ENCODE data around the gene AKT2.

DNA sequence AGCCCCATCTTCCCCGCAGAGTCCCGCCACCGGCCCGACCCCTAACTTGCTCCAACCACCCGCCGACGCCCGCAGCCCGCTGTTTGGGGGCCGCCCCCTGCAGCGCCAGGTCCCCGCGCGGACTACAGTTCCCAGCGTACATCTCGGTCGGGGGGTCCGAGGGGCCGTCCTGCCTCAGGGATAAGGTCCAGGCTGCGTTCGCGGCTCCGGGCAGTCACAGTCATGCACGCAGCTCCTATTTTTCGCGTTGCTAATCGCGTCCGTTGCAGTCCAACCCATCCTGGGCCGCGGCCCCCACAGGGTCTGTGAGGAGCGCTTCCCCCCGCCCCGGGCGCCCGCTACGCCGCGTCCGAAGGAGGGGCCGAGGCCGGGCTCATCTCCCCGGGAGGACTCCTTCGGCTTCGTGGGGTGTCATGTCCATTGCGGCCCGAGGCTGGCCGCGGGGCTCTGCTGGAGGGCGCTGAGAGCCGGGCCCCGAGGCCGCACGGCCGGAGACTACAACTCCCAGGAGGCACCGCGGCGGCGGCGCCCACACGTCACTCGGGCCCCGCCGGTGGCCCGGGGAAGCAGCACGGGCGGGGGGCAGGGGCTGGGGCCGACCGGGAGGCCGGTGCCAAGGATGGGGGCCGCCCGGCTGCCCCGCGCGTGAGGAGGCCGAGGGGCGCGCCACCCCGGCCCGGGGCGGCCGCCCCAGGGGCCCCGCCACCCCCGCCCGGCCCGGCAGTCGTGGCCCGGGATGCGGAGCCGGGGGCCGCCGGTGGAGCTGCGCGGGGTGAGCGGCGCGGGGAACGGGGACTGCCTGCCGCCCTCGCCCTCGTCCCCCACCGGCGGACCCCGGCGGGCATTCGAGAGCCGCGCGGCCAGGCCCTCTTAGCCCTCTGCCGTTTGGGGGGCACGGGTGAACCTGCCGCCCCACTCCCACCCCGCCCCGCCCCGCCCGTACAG lies 94.0 kb downstream of the AKT2 start, which contains the start of gene MAP3K10:
- TF ChIP-seq BACH1 (IDR thresholded peaks at IDR 0.05; ENCODE audit: borderline replicate concordance) (0 out of 2 replicates have a peak, but pooled peaks have one; percentile 30), CREB1 (IDR thresholded peaks at IDR 0.05; ENCODE audit: low read depth) (peak; percentile 92), SMAD5 (IDR thresholded peaks at IDR 0.05; ENCODE audit: low read depth) (no peak), SIX5 (IDR thresholded peaks at IDR 0.05; ENCODE audit: low read depth, low read length, severe bottlenecking) (peak; percentile 83), KDM1A (IDR thresholded peaks at IDR 0.05; ENCODE audit: borderline replicate concordance) (no peak), FOXK2 (IDR thresholded peaks at IDR 0.05) (peak; percentile 79), E4F1 (IDR thresholded peaks at IDR 0.05; ENCODE audit: borderline replicate concordance, partially characterized antibody) (no peak)
- TF ChIP-seq, protein P1, sequence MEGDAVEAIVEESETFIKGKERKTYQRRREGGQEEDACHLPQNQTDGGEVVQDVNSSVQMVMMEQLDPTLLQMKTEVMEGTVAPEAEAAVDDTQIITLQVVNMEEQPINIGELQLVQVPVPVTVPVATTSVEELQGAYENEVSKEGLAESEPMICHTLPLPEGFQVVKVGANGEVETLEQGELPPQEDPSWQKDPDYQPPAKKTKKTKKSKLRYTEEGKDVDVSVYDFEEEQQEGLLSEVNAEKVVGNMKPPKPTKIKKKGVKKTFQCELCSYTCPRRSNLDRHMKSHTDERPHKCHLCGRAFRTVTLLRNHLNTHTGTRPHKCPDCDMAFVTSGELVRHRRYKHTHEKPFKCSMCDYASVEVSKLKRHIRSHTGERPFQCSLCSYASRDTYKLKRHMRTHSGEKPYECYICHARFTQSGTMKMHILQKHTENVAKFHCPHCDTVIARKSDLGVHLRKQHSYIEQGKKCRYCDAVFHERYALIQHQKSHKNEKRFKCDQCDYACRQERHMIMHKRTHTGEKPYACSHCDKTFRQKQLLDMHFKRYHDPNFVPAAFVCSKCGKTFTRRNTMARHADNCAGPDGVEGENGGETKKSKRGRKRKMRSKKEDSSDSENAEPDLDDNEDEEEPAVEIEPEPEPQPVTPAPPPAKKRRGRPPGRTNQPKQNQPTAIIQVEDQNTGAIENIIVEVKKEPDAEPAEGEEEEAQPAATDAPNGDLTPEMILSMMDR (IDR thresholded peaks at IDR 0.05 in 2 of 3, conservative IDR thresholded peaks at IDR 0.05 in 1 of 3; ENCODE audit: control insufficient read depth in 2 of 3, extremely low read depth in 1 of 3, insufficient read depth in 1 of 3, low read depth in 3 of 3, low read length in 3 of 3): no peak

Data from GM12878 (cell line).